22Rv1 (cell line): ENCODE results near the gene LRRC42.

Experiments
- CTCF ChIP-seq: fragments of 450-650 bp; IDR thresholded peaks from 2 replicates; pipeline ENCODE4 v1.5.1; 2017; ENCODE audit warnings: mild to moderate bottlenecking
- ZFX ChIP-seq: fragments of 450-650 bp; IDR thresholded peaks from 2 replicates; pipeline ENCODE4 v1.6.1; 2017; ENCODE audit warnings: antibody characterized with exemption, borderline replicate concordance

DNA sequence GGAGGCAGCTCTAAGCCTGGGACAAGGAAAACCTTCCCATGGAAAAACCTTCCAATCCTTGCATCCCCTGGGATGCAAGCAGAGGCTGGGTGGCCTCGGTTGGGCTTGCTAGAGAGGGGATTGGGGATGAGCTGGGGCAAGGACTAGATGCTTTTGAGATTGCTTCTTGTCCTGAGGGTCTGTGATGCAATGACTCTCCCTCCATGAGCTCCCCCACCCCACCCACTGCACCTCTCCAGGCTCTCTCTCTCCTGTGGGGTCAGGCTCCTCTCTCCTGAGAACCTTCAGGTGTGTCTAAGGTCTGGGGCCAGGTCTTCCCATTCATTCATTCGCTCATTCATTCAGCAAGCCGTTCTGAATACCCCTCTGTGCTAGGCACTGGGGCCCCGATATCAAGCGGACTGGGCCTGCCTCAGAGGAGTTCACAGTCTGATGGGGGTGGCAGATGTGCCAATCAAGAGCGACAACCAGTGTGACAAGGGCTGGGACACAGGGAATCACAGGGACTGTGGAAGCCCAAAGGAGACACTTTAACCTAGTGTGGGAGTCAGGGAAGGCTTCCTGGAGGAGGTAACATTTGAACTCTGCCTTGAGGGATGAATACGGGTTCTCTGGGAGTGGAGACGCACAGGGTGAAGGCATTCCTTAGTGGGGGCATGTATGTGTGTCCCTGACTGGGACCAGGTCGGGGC, 65.3 kb downstream of the LRRC42 start:
- no peak for TF ChIP-seq CTCF
- no peak for TF ChIP-seq ZFX
